ENCODE data around the gene SEPHS1.

Gene SEPHS1

GRCh38 chr10:13327534-13327933 is 20.6 kb downstream of the SEPHS1 start:
- TF ChIP-seq TARDBP (IDR thresholded peaks at IDR 0.05) (no peak), SP1 (IDR thresholded peaks at IDR 0.05) (no peak), LEF1 (IDR thresholded peaks at IDR 0.05; ENCODE audit: borderline replicate concordance) (no peak), FOXA1 (IDR thresholded peaks at IDR 0.05) (no peak), NFRKB (IDR thresholded peaks at IDR 0.05) (no peak), ARNT (IDR thresholded peaks at IDR 0.05) (no peak), L3MBTL2 (conservative IDR thresholded peaks at IDR 0.05) (no peak), FOXK2 (IDR thresholded peaks at IDR 0.05) (no peak), HDGF (IDR thresholded peaks at IDR 0.05; ENCODE audit: borderline replicate concordance) (no peak), BHLHE40 (IDR thresholded peaks at IDR 0.05; ENCODE audit: borderline replicate concordance) (no peak), ZNF384 (IDR thresholded peaks at IDR 0.05) (no peak), FOXM1 (IDR thresholded peaks at IDR 0.05; ENCODE audit: borderline replicate concordance) (no peak), SUZ12 (IDR thresholded peaks at IDR 0.05) (no peak), CTBP1 (IDR thresholded peaks at IDR 0.05; ENCODE audit: borderline replicate concordance) (no peak), ELF4 (IDR thresholded peaks at IDR 0.05) (no peak)
- TF ChIP-seq, protein P1, sequence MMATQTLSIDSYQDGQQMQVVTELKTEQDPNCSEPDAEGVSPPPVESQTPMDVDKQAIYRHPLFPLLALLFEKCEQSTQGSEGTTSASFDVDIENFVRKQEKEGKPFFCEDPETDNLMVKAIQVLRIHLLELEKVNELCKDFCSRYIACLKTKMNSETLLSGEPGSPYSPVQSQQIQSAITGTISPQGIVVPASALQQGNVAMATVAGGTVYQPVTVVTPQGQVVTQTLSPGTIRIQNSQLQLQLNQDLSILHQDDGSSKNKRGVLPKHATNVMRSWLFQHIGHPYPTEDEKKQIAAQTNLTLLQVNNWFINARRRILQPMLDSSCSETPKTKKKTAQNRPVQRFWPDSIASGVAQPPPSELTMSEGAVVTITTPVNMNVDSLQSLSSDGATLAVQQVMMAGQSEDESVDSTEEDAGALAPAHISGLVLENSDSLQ (IDR thresholded peaks at IDR 0.05), result no peak
- no peak for DNase-seq (ENCODE audit: extremely low spot score)
- ChIA-PET CTCF (no interaction called here), POLR2A (no interaction called here)

- DNase-seq (ENCODE audit: extremely low spot score), result no peak
- TF ChIP-seq, protein P1 (IDR thresholded peaks at IDR 0.05), result no peak
- no peak for TF ChIP-seq SP1 (IDR thresholded peaks at IDR 0.05)
- TF ChIP-seq HDGF (IDR thresholded peaks at IDR 0.05; ENCODE audit: borderline replicate concordance), result no peak
- no peak for TF ChIP-seq FOXK2 (IDR thresholded peaks at IDR 0.05)
- TF ChIP-seq BHLHE40 (IDR thresholded peaks at IDR 0.05; ENCODE audit: borderline replicate concordance), result no peak
- no peak for TF ChIP-seq SUZ12 (IDR thresholded peaks at IDR 0.05)
- no peak for TF ChIP-seq FOXM1 (IDR thresholded peaks at IDR 0.05; ENCODE audit: borderline replicate concordance)
- TF ChIP-seq NFRKB (IDR thresholded peaks at IDR 0.05), result no peak
- TF ChIP-seq CTBP1 (IDR thresholded peaks at IDR 0.05; ENCODE audit: borderline replicate concordance), result no peak
- no peak for TF ChIP-seq LEF1 (IDR thresholded peaks at IDR 0.05; ENCODE audit: borderline replicate concordance)
- POLR2A ChIA-PET, result no interaction called here
- CTCF ChIA-PET, result no interaction called here
These were observed 25.4 kb downstream of the SEPHS1 start for GRCh38 chr10:13322615-13323148.

- TF ChIP-seq ARNT (IDR thresholded peaks at IDR 0.05) (no peak), BHLHE40 (IDR thresholded peaks at IDR 0.05; ENCODE audit: borderline replicate concordance) (no peak), FOXM1 (IDR thresholded peaks at IDR 0.05; ENCODE audit: borderline replicate concordance) (no peak), CTBP1 (IDR thresholded peaks at IDR 0.05; ENCODE audit: borderline replicate concordance) (no peak), FOXA1 (IDR thresholded peaks at IDR 0.05) (no peak), NFRKB (IDR thresholded peaks at IDR 0.05) (no peak), FOXK2 (IDR thresholded peaks at IDR 0.05) (no peak), HDGF (IDR thresholded peaks at IDR 0.05; ENCODE audit: borderline replicate concordance) (no peak), ELF4 (IDR thresholded peaks at IDR 0.05) (no peak), LEF1 (IDR thresholded peaks at IDR 0.05; ENCODE audit: borderline replicate concordance) (no peak), ZNF384 (IDR thresholded peaks at IDR 0.05) (no peak), SP1 (IDR thresholded peaks at IDR 0.05) (no peak)
- TF ChIP-seq, protein P1 (IDR thresholded peaks at IDR 0.05), result no peak
- ChIA-PET POLR2A (interaction anchor here (0.6 kb wide), 1 partner anchor 341 kb away, joined by 3 read pairs; no protein-coding TSS in a partner anchor), CTCF (no interaction called here)
- DNase-seq (ENCODE audit: extremely low spot score), result no peak
These were observed 26.5 kb downstream of the SEPHS1 start for GRCh38 chr10:13321576-13321975.

DNA sequence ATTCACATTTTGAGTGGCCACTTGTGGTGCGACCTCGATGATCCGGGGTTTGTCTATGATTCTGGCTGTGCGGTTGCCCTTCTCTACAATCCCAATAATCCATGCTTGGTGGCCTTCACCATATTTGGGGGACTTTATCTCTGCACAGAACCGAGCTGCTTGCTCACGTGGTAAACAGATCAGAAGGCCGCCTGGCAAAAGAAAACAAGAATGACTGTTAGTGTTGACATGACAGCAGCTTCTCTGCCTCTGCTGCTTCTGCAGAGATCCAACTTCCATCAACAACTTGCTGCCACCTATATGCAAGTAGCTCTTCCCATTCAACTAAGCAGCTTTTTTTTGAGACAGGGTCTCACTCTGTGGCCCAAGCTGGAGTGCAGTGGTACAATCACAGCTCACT is 28.9 kb downstream of the SEPHS1 start:
- DNase-seq (ENCODE audit: extremely low spot score), result no peak
- no peak for TF ChIP-seq CTBP1 (IDR thresholded peaks at IDR 0.05; ENCODE audit: borderline replicate concordance)
- TF ChIP-seq ZNF384 (IDR thresholded peaks at IDR 0.05), result no peak
- no peak for TF ChIP-seq L3MBTL2 (conservative IDR thresholded peaks at IDR 0.05)
- no peak for TF ChIP-seq FOXM1 (IDR thresholded peaks at IDR 0.05; ENCODE audit: borderline replicate concordance)
- TF ChIP-seq NFRKB (IDR thresholded peaks at IDR 0.05), result no peak
- no peak for TF ChIP-seq FOXA1 (IDR thresholded peaks at IDR 0.05)
- TF ChIP-seq TARDBP (IDR thresholded peaks at IDR 0.05), result no peak
- TF ChIP-seq ELF4 (IDR thresholded peaks at IDR 0.05), result no peak
- no peak for TF ChIP-seq BHLHE40 (IDR thresholded peaks at IDR 0.05; ENCODE audit: borderline replicate concordance)
- no peak for TF ChIP-seq LEF1 (IDR thresholded peaks at IDR 0.05; ENCODE audit: borderline replicate concordance)
- no peak for TF ChIP-seq SP1 (IDR thresholded peaks at IDR 0.05)
- TF ChIP-seq HDGF (IDR thresholded peaks at IDR 0.05; ENCODE audit: borderline replicate concordance), result no peak
- TF ChIP-seq FOXK2 (IDR thresholded peaks at IDR 0.05), result no peak
- TF ChIP-seq SUZ12 (IDR thresholded peaks at IDR 0.05), result no peak
- no peak for TF ChIP-seq ARNT (IDR thresholded peaks at IDR 0.05)
- TF ChIP-seq, protein P1 (IDR thresholded peaks at IDR 0.05), result no peak
- CTCF ChIA-PET, result interaction anchor here (1.1 kb wide), 1 partner anchor 17 kb away, joined by 3 read pairs; no protein-coding TSS in a partner anchor
- POLR2A ChIA-PET, result no interaction called here

- no peak for DNase-seq (ENCODE audit: extremely low spot score)
- ChIA-PET POLR2A (interaction anchor here (1.2 kb wide), 1 partner anchor 15 kb away, joined by 4 read pairs; no protein-coding TSS in a partner anchor), CTCF (interaction anchor here (0.6 to 1.1 kb wide), 2 partner anchors 15 to 223 kb away, joined by 3 read pairs; no protein-coding TSS in a partner anchor)
- TF ChIP-seq FOXA1 (IDR thresholded peaks at IDR 0.05), result no peak
- no peak for TF ChIP-seq HDGF (IDR thresholded peaks at IDR 0.05; ENCODE audit: borderline replicate concordance)
- TF ChIP-seq CTBP1 (IDR thresholded peaks at IDR 0.05; ENCODE audit: borderline replicate concordance), result no peak
- TF ChIP-seq FOXK2 (IDR thresholded peaks at IDR 0.05), result no peak
- TF ChIP-seq ELF4 (IDR thresholded peaks at IDR 0.05), result no peak
These were observed 30.6 kb downstream of the SEPHS1 start for GRCh38 chr10:13317474-13317873.
